CD4-positive, alpha-beta T cell treated with Interferon alpha-2 for 1 hour (primary cell): ENCODE results near the gene RAMP2.
"Not testable (repeated sequence)": the region's sequence is repeated elsewhere in the genome, so short reads cannot be mapped to it uniquely, and the experiment has no call there.

ENCODE experiments used
- DNase-seq, 2 donors: peaks; one replicate each; pipeline ENCODE4 v3.0.0-alpha.2; 2020 to 2022

Gene RAMP2, protein sequence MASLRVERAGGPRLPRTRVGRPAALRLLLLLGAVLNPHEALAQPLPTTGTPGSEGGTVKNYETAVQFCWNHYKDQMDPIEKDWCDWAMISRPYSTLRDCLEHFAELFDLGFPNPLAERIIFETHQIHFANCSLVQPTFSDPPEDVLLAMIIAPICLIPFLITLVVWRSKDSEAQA

DNA sequence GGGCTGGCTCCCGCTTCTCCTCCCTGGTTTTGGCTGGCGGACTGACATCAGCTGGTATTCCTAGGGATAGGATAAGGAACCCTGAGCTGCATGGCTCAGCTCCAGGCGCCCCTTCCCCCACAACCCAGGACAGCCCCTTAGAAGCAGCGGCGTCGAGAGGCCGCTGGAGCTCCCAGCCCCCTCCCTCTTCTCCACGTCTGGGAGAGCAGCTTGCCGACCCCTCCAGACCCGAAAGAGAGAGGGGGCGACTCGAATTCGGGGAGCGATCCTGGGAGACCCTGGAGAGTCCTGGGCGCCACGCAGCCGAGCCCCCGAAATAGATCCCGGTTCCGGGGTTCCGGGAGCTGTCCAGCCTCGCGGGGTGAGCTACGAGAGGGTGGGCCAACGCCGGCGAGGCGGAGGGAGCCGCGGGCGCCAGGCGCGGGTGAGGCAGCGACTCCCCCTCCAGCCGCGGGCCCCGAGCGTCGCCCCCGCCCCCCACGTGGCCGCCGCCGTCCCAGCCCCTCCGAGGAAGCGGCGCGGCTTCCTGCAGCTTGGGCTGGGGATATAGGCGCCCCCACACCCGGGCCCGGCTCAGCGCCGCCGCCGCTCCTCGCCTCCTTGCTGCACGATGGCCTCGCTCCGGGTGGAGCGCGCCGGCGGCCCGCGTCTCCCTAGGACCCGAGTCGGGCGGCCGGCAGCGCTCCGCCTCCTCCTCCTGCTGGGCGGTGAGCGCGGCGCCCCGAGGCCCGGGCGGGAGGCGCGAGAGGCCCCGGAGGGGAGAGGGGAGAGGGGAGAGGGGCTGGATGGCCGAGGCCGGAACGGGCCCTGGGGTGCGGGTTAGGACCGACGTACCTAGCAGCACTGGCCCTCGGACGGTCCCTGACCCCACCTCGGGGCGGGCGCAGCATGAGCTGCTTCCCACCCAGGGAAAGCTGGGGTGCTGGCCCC lies at the start of gene RAMP2:
Gene RAMP2, plus strand, starts transcription at position 576 of the 930 bp plus-strand sequence. Its CDS starts 35 bp downstream, at position 611.
- no peak for DNase-seq

DNA sequence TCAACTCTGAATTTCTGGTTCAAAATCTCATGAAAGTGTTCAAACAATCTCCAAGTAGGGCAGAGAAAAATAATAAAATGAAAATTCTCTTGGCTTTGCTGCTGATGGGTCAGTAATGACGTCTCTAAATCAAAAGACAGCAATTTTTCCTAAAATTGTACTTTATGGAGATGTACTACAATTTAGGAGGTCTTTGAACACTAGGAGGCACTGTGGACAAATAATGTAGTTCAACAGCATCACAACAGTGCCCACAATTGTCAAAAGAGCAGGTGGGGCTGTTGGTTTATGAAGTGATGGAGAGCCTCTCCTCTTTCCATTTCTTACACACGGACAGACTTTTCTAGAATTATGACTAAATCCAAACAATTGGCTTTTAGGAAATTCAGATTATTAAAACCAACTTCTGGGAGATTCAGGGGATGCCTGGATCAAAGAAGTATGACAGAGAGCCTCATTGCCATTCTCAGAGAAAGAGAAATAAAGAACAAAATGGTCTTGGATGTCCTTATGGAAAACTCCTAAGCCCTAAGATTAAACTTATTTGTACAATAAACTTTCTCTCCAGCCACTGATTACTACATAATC lies 39.9 kb upstream of the RAMP2 start:
- peak; percentile 37 to 75 for DNase-seq

DNA sequence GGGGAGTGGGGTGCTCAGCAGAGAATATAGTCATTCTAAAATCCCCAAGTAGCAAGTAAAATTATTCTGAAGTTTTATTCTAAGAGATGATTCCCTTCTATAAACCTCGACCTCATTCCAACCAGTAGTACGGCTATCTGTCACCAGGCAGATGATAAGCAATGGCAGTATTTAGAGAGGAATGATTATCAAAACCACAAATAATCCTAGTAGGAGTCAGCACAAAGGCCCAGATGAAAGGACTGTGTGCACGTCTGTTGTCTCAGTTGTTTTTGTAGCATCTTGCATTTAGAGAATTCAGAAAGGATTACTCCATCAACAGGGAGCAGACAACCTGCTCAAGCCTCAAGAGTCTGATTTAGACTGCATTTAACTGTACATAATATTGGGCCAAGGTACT lies 37.4 kb upstream of the RAMP2 start:
- no peak for DNase-seq

DNA sequence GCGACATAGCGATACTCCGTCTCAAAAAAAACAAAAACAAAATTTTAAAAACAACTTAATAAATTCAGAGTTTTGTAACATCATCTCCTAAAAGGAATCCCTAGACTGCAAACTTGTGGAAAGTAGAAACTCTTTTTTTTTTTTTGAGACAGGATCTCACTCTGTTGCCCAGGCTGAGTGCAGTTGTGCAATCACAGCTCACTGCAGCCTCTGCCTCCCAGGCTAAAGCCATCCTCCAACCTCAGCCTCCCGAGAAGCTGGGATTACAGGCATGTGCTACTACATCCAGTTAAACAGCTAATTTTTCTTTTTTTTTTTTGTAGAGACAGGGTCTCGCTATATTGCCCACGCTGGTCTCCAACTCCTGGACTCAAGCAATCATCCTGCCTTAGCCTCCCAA lies 35.9 kb upstream of the RAMP2 start:
- DNase-seq = no peak

DNA sequence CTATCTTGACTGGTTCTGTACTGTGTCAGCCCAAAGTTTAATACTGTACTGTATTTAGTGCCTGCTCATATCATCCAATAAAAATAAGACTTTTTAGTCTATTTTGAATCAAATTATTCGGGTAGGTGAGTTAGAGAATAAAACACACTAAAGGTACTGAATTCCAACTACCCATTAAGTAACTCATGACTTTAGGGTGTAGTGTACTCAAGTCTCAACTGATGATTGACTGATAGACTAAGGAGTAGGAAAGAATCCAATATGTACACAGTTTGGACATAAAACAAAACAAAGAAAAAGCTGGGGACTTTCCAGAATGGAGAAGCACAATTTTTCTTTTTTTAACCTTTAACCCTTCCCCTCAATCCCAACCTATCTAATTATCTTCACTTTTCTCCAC lies 20.3 kb upstream of the RAMP2 start:
- no peak for DNase-seq

DNA sequence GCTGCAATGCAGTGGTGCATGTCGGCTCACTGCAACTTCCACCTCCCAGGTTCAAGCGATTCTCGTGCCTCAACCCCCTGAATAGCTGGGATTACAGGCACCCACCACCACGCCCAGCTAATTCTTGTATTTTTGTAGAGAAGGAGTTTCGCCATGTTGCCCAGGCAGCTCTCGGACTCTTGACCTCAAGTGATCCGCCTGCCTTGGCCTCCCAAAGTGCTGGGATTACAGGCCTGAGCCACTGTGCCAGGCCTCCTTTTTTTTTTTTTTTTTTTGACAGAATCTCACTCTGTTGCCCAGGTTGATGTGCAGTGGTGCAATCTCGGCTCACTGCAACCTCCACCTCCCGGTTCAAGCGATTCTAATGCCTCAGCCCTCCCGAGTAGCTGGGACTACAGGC lies 18.1 kb upstream of the RAMP2 start:
- not testable (repeated sequence) for DNase-seq

DNA sequence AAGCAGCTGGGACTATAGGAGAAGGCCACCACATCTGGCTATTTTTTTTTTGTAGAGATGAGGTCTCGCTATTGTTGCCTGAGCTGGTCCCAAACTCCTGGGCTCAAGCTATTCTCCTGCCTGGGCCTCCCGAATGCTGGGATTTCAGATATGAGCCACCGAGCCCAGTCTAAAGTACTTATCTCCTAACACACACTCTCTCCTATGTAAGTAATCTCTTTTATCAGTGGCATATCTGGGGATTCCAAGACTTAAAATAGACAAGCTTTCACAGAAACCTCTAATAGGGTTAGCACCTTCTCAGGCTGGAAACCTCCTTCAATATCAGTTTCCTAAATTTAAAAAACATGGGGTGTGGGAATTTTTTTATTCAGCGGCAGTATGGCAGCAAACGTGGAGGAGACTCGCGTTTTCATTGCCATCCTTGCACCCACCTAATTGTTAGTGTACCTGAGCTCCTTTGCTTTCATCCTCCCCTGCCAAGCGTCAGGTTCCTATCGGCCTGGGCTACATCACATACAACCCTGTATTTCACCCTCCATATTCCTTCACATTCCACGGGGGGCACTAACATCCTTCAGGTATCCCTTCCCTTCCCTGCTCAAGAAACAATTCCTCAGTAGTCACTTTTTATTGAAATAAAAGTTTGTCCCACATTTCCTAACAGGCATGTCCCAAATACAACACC lies 17.3 kb upstream of the RAMP2 start:
- no peak for DNase-seq

DNA sequence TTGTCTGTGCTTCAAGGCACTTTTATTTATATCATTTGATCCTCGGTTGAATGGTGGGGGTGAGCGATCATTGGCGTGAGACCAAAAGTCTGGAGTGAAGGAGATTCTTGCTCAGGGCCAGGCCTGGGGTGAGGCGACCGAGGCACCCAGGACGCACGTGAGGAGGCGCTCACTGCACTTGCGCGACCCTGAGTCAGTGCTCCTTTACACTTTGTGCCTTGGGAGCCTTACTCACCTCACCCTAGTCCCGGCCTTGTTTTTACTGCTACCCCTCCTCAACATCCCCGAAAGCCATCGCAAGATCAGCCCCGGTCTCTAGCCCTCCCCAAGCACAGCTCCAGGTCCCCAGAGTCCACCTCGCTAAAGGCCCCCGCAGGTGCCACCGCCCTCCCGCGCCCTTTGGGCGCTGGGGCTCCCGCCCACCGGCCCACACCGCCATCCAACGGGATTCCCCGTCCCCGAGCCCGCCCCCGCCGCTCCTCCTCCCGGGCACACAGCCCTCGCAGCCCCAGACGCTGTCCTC lies 16.7 kb upstream of the RAMP2 start:
- peak; percentile 57 to 73 for DNase-seq

DNA sequence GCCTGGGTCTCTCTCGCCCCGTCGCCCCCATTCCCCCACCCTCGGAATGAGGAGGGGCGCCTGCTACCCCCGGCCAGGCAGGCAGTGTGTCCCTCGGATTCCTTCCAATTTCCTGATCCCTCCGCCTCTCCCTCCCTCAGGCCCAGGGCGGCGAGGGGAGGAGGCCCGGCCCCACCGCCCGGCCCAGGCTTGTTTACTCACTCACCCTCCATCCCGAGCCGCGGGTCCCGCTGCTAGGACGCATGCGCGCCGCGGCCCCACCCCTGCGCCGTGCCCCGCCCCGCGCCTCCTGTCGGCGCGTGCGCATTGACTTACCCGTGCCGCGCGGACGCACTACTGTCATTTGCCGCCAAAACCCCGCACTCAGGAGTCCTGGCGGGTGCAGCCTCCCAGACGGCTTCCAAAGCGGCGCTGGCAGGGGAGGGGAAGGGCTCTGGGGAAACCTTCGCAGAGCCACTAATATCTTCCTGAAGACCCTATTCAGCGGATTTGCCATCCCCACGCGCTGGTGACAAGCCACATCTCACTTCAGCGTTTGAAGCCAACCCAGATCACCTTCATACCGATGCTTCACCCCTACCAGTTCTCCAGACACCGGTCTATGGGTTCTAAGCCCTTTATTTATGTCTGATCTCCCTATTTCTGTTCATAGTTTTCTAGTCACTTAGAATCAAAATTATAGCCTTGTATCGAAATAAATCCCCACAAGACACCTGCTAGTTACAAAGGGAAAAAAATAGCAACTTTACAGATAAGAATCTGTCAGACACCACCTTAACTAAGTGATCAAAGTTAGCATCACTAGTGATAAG lies 16.0 kb upstream of the RAMP2 start, which contains the start of gene EZH1:
Gene EZH1, minus strand, starts transcription at position 235 of the 812 bp plus-strand sequence. CDS start 16,099 bp downstream, outside the sequence.
- DNase-seq = peak; percentile 92 to 95

DNA sequence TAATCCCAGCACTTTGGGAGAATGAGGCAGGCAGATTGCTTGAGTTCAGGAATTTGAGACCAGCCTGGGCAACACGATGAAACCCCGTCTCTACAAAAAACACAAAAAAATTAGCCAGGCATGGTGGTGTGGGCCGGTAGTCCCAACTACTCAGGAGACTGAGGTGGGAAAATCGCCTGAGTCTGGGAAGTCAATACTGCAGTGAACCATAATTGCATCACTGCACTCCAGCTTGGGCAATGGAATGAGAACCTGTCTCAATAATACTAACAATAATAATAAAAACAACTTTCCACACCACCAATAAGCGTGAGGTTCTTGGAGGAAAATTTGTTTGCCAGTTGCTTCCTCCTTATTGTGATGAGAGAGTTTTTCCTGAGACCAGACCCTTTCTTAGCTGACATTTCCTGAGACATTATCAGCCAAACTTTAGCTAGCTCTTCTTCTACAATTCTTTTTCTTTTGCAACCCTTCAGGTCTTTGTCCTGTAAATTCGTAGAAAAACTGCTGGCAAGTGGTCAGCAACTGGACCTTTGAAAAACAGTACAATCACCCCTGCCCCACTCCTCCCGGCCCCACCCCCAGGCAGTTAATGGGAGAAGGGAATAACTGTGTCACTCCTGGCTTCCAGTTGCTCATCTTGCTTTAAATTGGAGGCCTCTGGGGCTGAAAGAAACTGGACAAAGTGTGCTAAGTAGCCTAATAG lies 12.7 kb upstream of the RAMP2 start:
- no peak for DNase-seq

DNA sequence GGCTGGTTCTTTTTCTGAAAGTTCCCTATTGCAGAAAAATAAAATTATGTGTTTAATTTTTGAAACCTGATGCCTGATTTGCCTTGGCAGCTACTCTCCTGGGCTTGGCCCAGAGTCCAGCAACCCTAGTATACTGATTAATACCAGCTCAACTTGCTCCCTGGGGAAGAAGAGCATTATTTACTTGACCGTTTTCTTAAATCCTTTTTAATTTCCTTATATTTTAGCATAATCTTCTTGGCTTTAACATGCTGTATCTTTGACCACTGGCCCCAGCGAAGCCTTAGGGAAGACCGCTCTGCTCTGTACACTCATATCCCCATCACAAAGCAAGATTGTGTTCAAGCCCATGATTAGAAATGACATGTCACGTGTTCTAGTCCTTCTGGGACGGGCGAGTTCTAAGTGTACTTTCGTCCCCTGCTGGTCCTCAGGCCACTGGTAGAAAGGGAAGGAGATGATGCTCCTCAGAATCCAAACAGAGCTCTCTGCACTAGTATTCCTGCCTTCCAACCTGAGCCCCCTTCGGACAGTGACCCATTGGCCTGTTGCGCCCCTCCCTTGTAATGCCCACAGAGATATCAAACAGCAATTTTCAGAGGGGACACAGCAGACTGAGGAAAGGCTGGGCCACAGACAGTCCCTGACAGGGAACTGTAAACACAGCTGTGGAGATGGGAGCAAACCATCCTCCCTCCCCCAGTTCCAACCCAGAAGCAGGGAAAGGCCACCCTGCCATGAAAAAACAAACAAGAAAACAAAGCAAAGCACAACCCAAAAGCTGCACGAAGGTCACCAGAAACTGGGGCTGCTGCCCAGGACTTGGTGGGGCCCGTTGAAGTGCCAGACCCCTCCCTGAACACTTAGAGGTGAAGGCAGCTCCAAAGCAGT lies 11.9 kb upstream of the RAMP2 start:
- no peak for DNase-seq

DNA sequence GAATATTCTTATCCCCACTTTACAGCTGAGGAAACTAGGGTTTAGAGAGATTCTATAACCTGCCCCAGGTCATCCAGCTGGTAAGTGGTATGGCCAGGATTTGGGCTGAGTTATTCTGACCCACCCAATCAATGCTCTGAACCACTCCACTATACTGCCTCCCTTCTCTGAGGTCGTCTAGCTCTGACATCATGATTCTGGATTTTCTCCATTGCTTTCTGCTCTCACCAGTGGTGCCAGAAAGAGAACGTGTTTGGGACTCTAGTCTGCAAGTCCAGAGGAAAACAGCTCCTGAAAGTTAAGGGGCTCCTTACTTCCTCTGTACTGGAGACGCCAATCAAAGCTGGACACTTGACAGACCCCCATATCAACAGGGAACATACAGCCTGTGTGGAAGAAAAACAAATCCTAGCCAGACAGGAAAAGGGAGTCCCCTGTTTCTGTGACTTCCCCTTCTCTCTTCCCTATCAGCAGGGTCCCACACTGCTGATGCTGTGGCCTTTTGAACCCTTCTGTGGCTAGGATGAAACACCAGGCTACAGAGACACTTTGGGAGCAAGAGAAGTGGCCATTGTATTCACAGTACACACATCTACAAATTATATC lies 10.2 kb upstream of the RAMP2 start:
- DNase-seq = no peak

DNA sequence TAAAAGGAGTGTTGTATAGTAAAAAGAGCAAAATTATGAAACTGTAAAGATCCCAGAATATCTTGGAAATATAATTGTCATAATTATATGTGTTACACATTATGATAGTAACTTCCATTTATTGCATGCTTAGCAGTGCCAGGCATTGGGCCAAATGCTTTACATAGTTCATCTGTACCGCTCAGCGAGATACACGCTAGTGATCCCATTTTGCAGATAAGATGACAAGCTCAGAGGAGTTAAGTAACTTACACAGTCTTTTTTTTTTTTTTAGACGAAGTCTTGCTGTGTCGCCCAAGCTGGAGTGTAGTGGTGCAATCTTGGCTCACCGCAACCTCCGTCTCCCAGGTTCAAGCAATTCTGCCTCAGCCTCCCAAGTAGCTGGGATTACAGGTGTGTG lies 9.4 kb upstream of the RAMP2 start:
- no peak for DNase-seq

DNA sequence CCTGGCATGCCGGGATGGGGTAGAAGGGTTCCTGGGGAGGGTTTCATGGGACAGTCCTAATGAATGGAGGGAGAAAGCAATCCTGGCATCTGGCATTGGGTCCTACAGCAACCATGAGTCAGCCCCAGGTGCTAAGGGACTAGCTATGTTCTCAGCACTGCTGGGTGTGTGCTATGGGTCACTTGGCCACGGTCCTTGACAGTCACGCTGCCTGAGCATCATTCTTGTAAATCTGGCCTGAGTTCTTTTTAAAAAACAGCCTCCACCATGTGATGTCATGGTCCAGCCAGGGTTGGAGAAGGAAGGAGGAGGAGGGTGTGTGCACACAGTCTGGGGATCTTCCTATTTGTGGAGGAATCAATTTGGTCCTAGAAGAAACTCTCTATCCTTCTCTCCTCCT lies 6.2 kb upstream of the RAMP2 start:
- no peak for DNase-seq

DNA sequence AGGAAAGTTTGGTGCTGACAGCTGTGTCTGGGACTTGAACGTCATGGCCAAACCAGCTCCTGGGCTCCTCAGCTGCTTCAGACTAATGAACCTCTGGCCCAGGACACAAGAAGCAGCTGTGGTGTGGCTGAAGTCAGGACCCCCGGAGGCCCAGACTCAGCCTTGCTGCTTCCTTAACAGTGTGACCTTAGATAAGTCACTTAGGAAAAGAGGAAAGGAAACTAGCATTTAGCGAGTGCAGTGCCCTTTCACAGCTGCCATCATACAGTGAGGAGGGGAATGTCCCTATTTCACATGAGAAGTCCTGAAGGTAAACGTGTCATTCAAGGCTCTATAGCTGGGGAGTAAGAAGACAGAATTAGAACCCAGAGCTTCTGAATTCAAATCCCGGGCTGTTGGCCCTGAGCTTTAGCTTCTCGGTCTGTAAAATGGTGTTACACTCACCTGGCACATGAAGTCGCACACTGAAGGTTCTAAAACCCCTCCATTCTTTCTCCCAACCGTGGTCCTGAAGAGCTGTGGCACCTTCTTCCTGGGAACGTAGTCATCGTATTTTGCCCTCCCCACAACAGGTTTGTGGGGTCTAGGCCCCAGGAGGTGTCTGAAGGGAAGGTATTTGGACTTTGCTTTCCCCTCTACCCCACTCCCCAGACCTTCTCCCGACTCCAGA lies 910 bp upstream of the RAMP2 start:
- DNase-seq = peak in 1 of 2 donors; percentile 36

DNA sequence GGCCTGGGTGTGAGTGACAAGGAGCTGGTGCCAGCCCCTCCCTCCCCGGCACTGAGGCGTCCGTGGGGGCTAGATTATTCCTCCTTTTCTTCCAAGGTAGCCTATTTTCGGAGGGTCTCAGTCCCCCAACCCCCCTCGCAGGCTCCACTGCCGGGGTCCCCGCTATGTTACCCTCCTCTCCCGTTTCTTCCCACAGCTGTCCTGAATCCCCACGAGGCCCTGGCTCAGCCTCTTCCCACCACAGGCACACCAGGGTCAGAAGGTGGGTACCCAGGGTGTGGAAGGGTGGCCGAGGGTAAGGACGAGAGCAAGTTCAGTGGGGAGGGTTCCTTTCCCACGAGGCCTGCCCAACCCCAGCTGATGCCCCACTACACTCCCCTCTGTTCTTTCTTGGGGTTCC lies 611 bp downstream of the RAMP2 start:
- no peak for DNase-seq

DNA sequence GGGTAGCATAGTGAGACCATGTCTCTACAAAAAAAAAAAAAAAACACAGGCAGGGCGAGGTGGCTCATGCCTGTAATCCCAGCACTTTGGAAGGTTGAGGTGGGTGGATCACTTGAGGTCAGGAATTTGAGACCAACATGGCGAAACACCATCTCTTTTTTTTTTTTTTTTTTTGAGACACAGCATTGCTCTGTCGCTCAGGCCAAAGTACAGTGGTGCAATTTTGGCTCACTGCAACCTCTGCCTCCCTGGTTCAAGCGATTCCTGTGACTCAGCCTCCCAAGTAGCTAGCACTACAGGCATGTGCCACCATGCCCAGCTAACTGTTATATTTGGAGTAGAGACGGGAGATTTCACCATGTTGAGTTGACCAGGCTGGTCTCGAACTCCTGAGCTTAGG lies 5.1 kb downstream of the RAMP2 start:
- no peak for DNase-seq

DNA sequence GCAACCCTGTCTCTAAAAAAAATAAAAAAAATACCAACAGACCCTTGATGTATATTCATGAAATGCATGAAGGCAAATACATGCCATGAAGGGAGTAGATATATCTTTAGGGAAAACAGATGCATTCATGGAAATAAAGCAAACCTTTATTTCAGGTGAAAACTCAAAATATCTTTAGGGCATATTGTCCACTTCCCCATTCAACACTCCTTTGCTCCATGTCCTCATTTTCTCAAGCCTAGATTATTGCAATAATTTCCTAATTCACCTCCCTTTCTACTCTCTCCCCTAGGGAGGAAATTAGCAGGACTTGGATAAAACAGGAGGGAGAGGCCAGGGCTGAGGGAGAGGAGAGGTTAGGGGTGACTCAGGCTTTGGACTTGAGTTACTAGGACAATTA lies 6.5 kb downstream of the RAMP2 start:
- no peak for DNase-seq

DNA sequence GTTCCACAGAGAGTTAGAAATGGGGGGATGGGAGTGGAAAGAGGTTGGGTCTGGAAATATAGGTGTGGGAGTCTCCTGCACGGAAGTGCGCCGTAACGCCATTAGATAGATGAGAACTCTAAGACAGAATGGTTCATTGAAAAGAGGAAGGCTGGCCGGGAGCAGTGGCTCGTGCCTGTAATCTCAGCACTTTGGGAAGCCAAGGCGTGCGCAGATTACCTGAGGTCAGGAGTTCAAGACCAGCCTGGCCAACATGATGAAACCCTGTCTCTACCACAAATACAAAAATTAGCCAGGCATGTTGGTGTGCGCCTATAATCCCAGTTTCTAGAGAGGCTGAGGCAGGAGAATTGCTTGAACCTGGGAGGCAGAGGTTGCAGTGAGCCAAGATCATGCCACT lies 7.0 kb downstream of the RAMP2 start:
- not testable (repeated sequence) for DNase-seq
